ENCODE results near the gene GPM6B.

The GPM6B gene

GRCh38 chrX:13816643-13817627 is at the start of gene GPM6B:
GPM6B (minus strand) TSS chrX:13817093; CDS start chrX:13816904, 189 bp downstream.
- ATAC-seq (no peak), DNase-seq (no peak)
- H3K4me1 Mint-ChIP-seq: no peaks in the 10 kb centered on the region
- no peaks in the 10 kb centered on the region for H3K9me3 Mint-ChIP-seq
- no peak within 1 kb of the TSS for H3K4me3 Mint-ChIP-seq
- H3K27me3 Mint-ChIP-seq: peaks cover 9% of the 10 kb centered on the region
- no peaks in the 10 kb centered on the region for H3K36me3 Mint-ChIP-seq (ENCODE audit: low read depth)
- no peak within 1 kb of the TSS for H3K27ac Mint-ChIP-seq

GRCh38 chrX:13864264-13864663 is 47.4 kb upstream of the GPM6B start:
- H3K36me3 Mint-ChIP-seq (ENCODE audit: low read depth): no peaks in the 10 kb centered on the region
- no peaks in the 10 kb centered on the region for H3K9me3 Mint-ChIP-seq
- ATAC-seq (no peak), DNase-seq (no peak)
- H3K4me3 Mint-ChIP-seq: no peak overlapping the region
- H3K4me1 Mint-ChIP-seq: no peaks in the 10 kb centered on the region
- no peak overlapping the region for H3K27ac Mint-ChIP-seq
- H3K27me3 Mint-ChIP-seq: peaks cover 7% of the 10 kb centered on the region

- no peaks in the 10 kb centered on the region for H3K9me3 Mint-ChIP-seq
- no peaks in the 10 kb centered on the region for H3K36me3 Mint-ChIP-seq (ENCODE audit: low read depth)
- no peak overlapping the region for H3K27ac Mint-ChIP-seq
- H3K4me1 Mint-ChIP-seq: no peaks in the 10 kb centered on the region
- ATAC-seq (no peak), DNase-seq (no peak)
- no peak overlapping the region for H3K4me3 Mint-ChIP-seq
- H3K27me3 Mint-ChIP-seq: peaks cover 5% of the 10 kb centered on the region
These were observed 46.4 kb upstream of the GPM6B start for GRCh38 chrX:13863324-13863723.

GRCh38 chrX:13859724-13860123 is 42.8 kb upstream of the GPM6B start:
- peaks cover 2% of the 10 kb centered on the region for H3K27me3 Mint-ChIP-seq
- H3K4me1 Mint-ChIP-seq: no peaks in the 10 kb centered on the region
- no peak for ATAC-seq

GRCh38 chrX:13857804-13858203 is 40.9 kb upstream of the GPM6B start:
- Mint-ChIP-seq H3K9me3 (no peaks in the 10 kb centered on the region), H3K4me1 (no peaks in the 10 kb centered on the region), H3K36me3 (ENCODE audit: low read depth) (no peaks in the 10 kb centered on the region), H3K27ac (no peak overlapping the region), H3K27me3 (peaks cover 2% of the 10 kb centered on the region), H3K4me3 (no peak overlapping the region)
- ATAC-seq (no peak), DNase-seq (no peak)

More at GRCh38 chrX:13859724-13860123, 42.8 kb upstream of the GPM6B start:
- no peak for DNase-seq
- Mint-ChIP-seq H3K9me3 (no peaks in the 10 kb centered on the region), H3K27ac (no peak overlapping the region), H3K36me3 (ENCODE audit: low read depth) (no peaks in the 10 kb centered on the region), H3K4me3 (no peak overlapping the region)

- Mint-ChIP-seq H3K36me3 (ENCODE audit: low read depth) (no peaks in the 10 kb centered on the region), H3K27ac (no peak overlapping the region), H3K4me1 (no peaks in the 10 kb centered on the region), H3K27me3 (peaks cover 2% of the 10 kb centered on the region), H3K4me3 (no peak overlapping the region), H3K9me3 (no peaks in the 10 kb centered on the region)
- ATAC-seq (no peak), DNase-seq (no peak)
These were observed 39.0 kb upstream of the GPM6B start for GRCh38 chrX:13855689-13856450.

- Mint-ChIP-seq H3K27ac (no peak overlapping the region), H3K27me3 (no peaks in the 10 kb centered on the region), H3K4me1 (no peaks in the 10 kb centered on the region), H3K9me3 (no peaks in the 10 kb centered on the region), H3K36me3 (ENCODE audit: low read depth) (no peaks in the 10 kb centered on the region), H3K4me3 (no peak overlapping the region)
- DNase-seq: no peak
- no peak for ATAC-seq
These were observed 37.1 kb upstream of the GPM6B start for GRCh38 chrX:13854003-13854402.

GRCh38 chrX:13852001-13852695 is 35.3 kb upstream of the GPM6B start:
- Mint-ChIP-seq H3K27ac (no peak overlapping the region), H3K27me3 (no peaks in the 10 kb centered on the region), H3K4me1 (no peaks in the 10 kb centered on the region), H3K36me3 (ENCODE audit: low read depth) (no peaks in the 10 kb centered on the region), H3K9me3 (no peaks in the 10 kb centered on the region), H3K4me3 (no peak overlapping the region)
- no peak for ATAC-seq
- no peak for DNase-seq

- no peaks in the 10 kb centered on the region for H3K27me3 Mint-ChIP-seq
- no peaks in the 10 kb centered on the region for H3K9me3 Mint-ChIP-seq
- no peak for DNase-seq
- peaks cover 7% of the 10 kb centered on the region for H3K4me1 Mint-ChIP-seq
- H3K27ac Mint-ChIP-seq: no peak overlapping the region
- H3K36me3 Mint-ChIP-seq (ENCODE audit: low read depth): no peaks in the 10 kb centered on the region
- H3K4me3 Mint-ChIP-seq: no peak overlapping the region
- ATAC-seq: no peak
These were observed 29.0 kb upstream of the GPM6B start for GRCh38 chrX:13845721-13846378.

- no peak for DNase-seq
- Mint-ChIP-seq H3K27me3 (no peaks in the 10 kb centered on the region), H3K4me3 (no peak overlapping the region), H3K9me3 (no peaks in the 10 kb centered on the region), H3K36me3 (ENCODE audit: low read depth) (no peaks in the 10 kb centered on the region), H3K4me1 (peaks cover 7% of the 10 kb centered on the region), H3K27ac (no peak overlapping the region)
- no peak for ATAC-seq
These were observed 26.3 kb upstream of the GPM6B start for GRCh38 chrX:13843150-13843721.

GRCh38 chrX:13840121-13840520 is 23.2 kb upstream of the GPM6B start:
- Mint-ChIP-seq H3K27me3 (no peaks in the 10 kb centered on the region), H3K4me1 (peaks cover 7% of the 10 kb centered on the region), H3K4me3 (no peak overlapping the region), H3K36me3 (ENCODE audit: low read depth) (no peaks in the 10 kb centered on the region), H3K9me3 (no peaks in the 10 kb centered on the region), H3K27ac (no peak overlapping the region)
- DNase-seq (no peak), ATAC-seq (no peak)

GRCh38 chrX:13837290-13837745 is 20.4 kb upstream of the GPM6B start:
- Mint-ChIP-seq H3K9me3 (no peaks in the 10 kb centered on the region), H3K4me1 (peaks cover 4% of the 10 kb centered on the region), H3K27ac (no peak overlapping the region), H3K36me3 (ENCODE audit: low read depth) (no peaks in the 10 kb centered on the region), H3K4me3 (no peak overlapping the region), H3K27me3 (no peaks in the 10 kb centered on the region)
- DNase-seq (no peak), ATAC-seq (no peak)

GRCh38 chrX:13836575-13836974 is 19.7 kb upstream of the GPM6B start:
- Mint-ChIP-seq H3K4me3 (no peak overlapping the region), H3K4me1 (peaks cover under 1% of the 10 kb centered on the region), H3K9me3 (no peaks in the 10 kb centered on the region), H3K27me3 (no peaks in the 10 kb centered on the region), H3K27ac (no peak overlapping the region), H3K36me3 (ENCODE audit: low read depth) (no peaks in the 10 kb centered on the region)
- DNase-seq: no peak
- no peak for ATAC-seq

GRCh38 chrX:13835825-13836224 is 18.9 kb upstream of the GPM6B start:
- no peak overlapping the region for H3K27ac Mint-ChIP-seq
- ATAC-seq: no peak
- H3K9me3 Mint-ChIP-seq: no peaks in the 10 kb centered on the region

More at GRCh38 chrX:13835825-13836224, 18.9 kb upstream of the GPM6B start:
- Mint-ChIP-seq H3K4me1 (no peaks in the 10 kb centered on the region), H3K36me3 (ENCODE audit: low read depth) (no peaks in the 10 kb centered on the region), H3K27me3 (no peaks in the 10 kb centered on the region), H3K4me3 (no peak overlapping the region)
- no peak for DNase-seq
